ENCODE data around the gene GRM7. TPM values are rescaled to one million over a fixed set of nuclear protein-coding genes. Genes with fewer than 3 reads are reported as not detected.

Gene GRM7
- polyA plus RNA-seq, 4 donors, result 0.01 to 0.30 TPM; not detected in 2

- H3K4me3 ChIP-seq (ENCODE audit: low read depth in 1 of 3, low read length in 3 of 3), result no peak overlapping the region
- FAIRE-seq, result no peak
- no peak for DNase-seq
- H3K9me3 ChIP-seq (ENCODE audit: control insufficient read depth in 2 of 2, insufficient read depth in 1 of 2, low read depth in 1 of 2, low read length in 1 of 2), result no peaks in the 10 kb centered on the region
- no peaks in the 10 kb centered on the region for H3K36me3 ChIP-seq (ENCODE audit: control insufficient read depth in 3 of 3, insufficient read depth in 2 of 3, low read depth in 1 of 3, low read length in 3 of 3)
- no peak overlapping the region for H3K27ac ChIP-seq (ENCODE audit: low read depth in 1 of 3, low read length in 2 of 3)
- H3K4me1 ChIP-seq (ENCODE audit: control insufficient read depth in 3 of 3, insufficient read depth in 2 of 3, low read depth in 1 of 3, low read length in 2 of 3), result no peaks in the 10 kb centered on the region
- no peaks in the 10 kb centered on the region for H3K27me3 ChIP-seq (ENCODE audit: control insufficient read depth in 3 of 3, insufficient read depth in 3 of 3, low read length in 3 of 3)
Measured at GRCh38 chr3:7536510-7536909, 675.6 kb downstream of the GRM7 start.

- Histone ChIP-seq H3K4me3 (ENCODE audit: low read depth in 1 of 3, low read length in 3 of 3) (no peak overlapping the region), H3K9me3 (ENCODE audit: control insufficient read depth in 2 of 2, insufficient read depth in 1 of 2, low read depth in 1 of 2, low read length in 1 of 2) (no peaks in the 10 kb centered on the region), H3K4me1 (ENCODE audit: control insufficient read depth in 3 of 3, insufficient read depth in 2 of 3, low read depth in 1 of 3, low read length in 2 of 3) (no peaks in the 10 kb centered on the region), H3K27me3 (ENCODE audit: control insufficient read depth in 3 of 3, insufficient read depth in 3 of 3, low read length in 3 of 3) (no peaks in the 10 kb centered on the region), H3K27ac (ENCODE audit: low read depth in 1 of 3, low read length in 2 of 3) (no peak overlapping the region), H3K36me3 (ENCODE audit: control insufficient read depth in 3 of 3, insufficient read depth in 2 of 3, low read depth in 1 of 3, low read length in 3 of 3) (no peaks in the 10 kb centered on the region)
- 88 to 96% (median 91%) methylated on average over 1 of the region's 1 CpG for WGBS, 3 donors
- FAIRE-seq (no peak), DNase-seq (no peak)
Measured at GRCh38 chr3:7536921-7537320, 676.0 kb downstream of the GRM7 start.

GRCh38 chr3:7543294-7543880 lies 682.5 kb downstream of the GRM7 start:
- H3K4me3 ChIP-seq (ENCODE audit: low read depth in 1 of 3, low read length in 3 of 3), result no peak overlapping the region
- H3K27me3 ChIP-seq (ENCODE audit: control insufficient read depth in 3 of 3, insufficient read depth in 3 of 3, low read length in 3 of 3), result no peaks in the 10 kb centered on the region
- FAIRE-seq (no peak), DNase-seq (no peak)
- H3K27ac ChIP-seq (ENCODE audit: low read depth in 1 of 3, low read length in 2 of 3), result no peak overlapping the region
- no peaks in the 10 kb centered on the region for H3K4me1 ChIP-seq (ENCODE audit: control insufficient read depth in 3 of 3, insufficient read depth in 2 of 3, low read depth in 1 of 3, low read length in 2 of 3)
- WGBS, 3 donors, result 36 to 56% (median 41%) methylated on average over 5 of the region's 5 CpGs
- no peaks in the 10 kb centered on the region for H3K36me3 ChIP-seq (ENCODE audit: control insufficient read depth in 3 of 3, insufficient read depth in 2 of 3, low read depth in 1 of 3, low read length in 3 of 3)
- no peaks in the 10 kb centered on the region for H3K9me3 ChIP-seq (ENCODE audit: control insufficient read depth in 2 of 2, insufficient read depth in 1 of 2, low read depth in 1 of 2, low read length in 1 of 2)

GRCh38 chr3:7545334-7545733 lies 684.4 kb downstream of the GRM7 start:
- Histone ChIP-seq H3K9me3 (ENCODE audit: control insufficient read depth in 2 of 2, insufficient read depth in 1 of 2, low read depth in 1 of 2, low read length in 1 of 2) (no peaks in the 10 kb centered on the region), H3K4me1 (ENCODE audit: control insufficient read depth in 3 of 3, insufficient read depth in 2 of 3, low read depth in 1 of 3, low read length in 2 of 3) (no peaks in the 10 kb centered on the region), H3K4me3 (ENCODE audit: low read depth in 1 of 3, low read length in 3 of 3) (no peak overlapping the region), H3K27me3 (ENCODE audit: control insufficient read depth in 3 of 3, insufficient read depth in 3 of 3, low read length in 3 of 3) (no peaks in the 10 kb centered on the region), H3K36me3 (ENCODE audit: control insufficient read depth in 3 of 3, insufficient read depth in 2 of 3, low read depth in 1 of 3, low read length in 3 of 3) (no peaks in the 10 kb centered on the region), H3K27ac (ENCODE audit: low read depth in 1 of 3, low read length in 2 of 3) (no peak overlapping the region)
- 84 to 87% (median 86%) methylated on average over 3 of the region's 3 CpGs for WGBS, 3 donors
- FAIRE-seq (no peak), DNase-seq (no peak)

GRCh38 chr3:7546253-7546652 lies 685.3 kb downstream of the GRM7 start:
- no peaks in the 10 kb centered on the region for H3K9me3 ChIP-seq (ENCODE audit: control insufficient read depth in 2 of 2, insufficient read depth in 1 of 2, low read depth in 1 of 2, low read length in 1 of 2)
- H3K36me3 ChIP-seq (ENCODE audit: control insufficient read depth in 3 of 3, insufficient read depth in 2 of 3, low read depth in 1 of 3, low read length in 3 of 3), result no peaks in the 10 kb centered on the region
- no peaks in the 10 kb centered on the region for H3K27me3 ChIP-seq (ENCODE audit: control insufficient read depth in 3 of 3, insufficient read depth in 3 of 3, low read length in 3 of 3)
- FAIRE-seq, result no peak
- H3K4me3 ChIP-seq (ENCODE audit: low read depth in 1 of 3, low read length in 3 of 3), result no peak overlapping the region
- peak in 1 of 2 donors; percentile 22 for DNase-seq
- H3K27ac ChIP-seq (ENCODE audit: low read depth in 1 of 3, low read length in 2 of 3), result no peak overlapping the region
- whole genome bisulfite sequencing, 3 donors, result 62 to 72% (median 66%) methylated on average over 4 of the region's 4 CpGs
- no peaks in the 10 kb centered on the region for H3K4me1 ChIP-seq (ENCODE audit: control insufficient read depth in 3 of 3, insufficient read depth in 2 of 3, low read depth in 1 of 3, low read length in 2 of 3)

- no peaks in the 10 kb centered on the region for H3K36me3 ChIP-seq (ENCODE audit: control insufficient read depth in 3 of 3, insufficient read depth in 2 of 3, low read depth in 1 of 3, low read length in 3 of 3)
- no peak for DNase-seq
- H3K9me3 ChIP-seq (ENCODE audit: control insufficient read depth in 2 of 2, insufficient read depth in 1 of 2, low read depth in 1 of 2, low read length in 1 of 2), result peaks cover 0 to 11% of the 10 kb centered on the region in 2 donors
- no peak overlapping the region for H3K4me3 ChIP-seq (ENCODE audit: low read depth in 1 of 3, low read length in 3 of 3)
- 63 to 78% (median 73%) methylated on average over 1 of the region's 1 CpG for WGBS, 3 donors
- no peak for FAIRE-seq
- H3K27me3 ChIP-seq (ENCODE audit: control insufficient read depth in 3 of 3, insufficient read depth in 3 of 3, low read length in 3 of 3), result no peaks in the 10 kb centered on the region
- H3K27ac ChIP-seq (ENCODE audit: low read depth in 1 of 3, low read length in 2 of 3), result no peak overlapping the region
- no peaks in the 10 kb centered on the region for H3K4me1 ChIP-seq (ENCODE audit: control insufficient read depth in 3 of 3, insufficient read depth in 2 of 3, low read depth in 1 of 3, low read length in 2 of 3)
Measured at GRCh38 chr3:7547826-7548225, 686.9 kb downstream of the GRM7 start.

GRCh38 chr3:7562892-7563291 lies 702.0 kb downstream of the GRM7 start:
- peaks cover 0 to 2% (median 0%) of the 10 kb centered on the region in 3 donors for H3K27me3 ChIP-seq (ENCODE audit: control insufficient read depth in 3 of 3, insufficient read depth in 3 of 3, low read length in 3 of 3)
- H3K4me1 ChIP-seq (ENCODE audit: control insufficient read depth in 3 of 3, insufficient read depth in 2 of 3, low read depth in 1 of 3, low read length in 2 of 3), result no peaks in the 10 kb centered on the region
- H3K36me3 ChIP-seq (ENCODE audit: control insufficient read depth in 3 of 3, insufficient read depth in 2 of 3, low read depth in 1 of 3, low read length in 3 of 3), result no peaks in the 10 kb centered on the region
- FAIRE-seq, result no peak
- DNase-seq, result no peak
- H3K27ac ChIP-seq (ENCODE audit: low read depth in 1 of 3, low read length in 2 of 3), result no peak overlapping the region
- H3K4me3 ChIP-seq (ENCODE audit: low read depth in 1 of 3, low read length in 3 of 3), result no peak overlapping the region
- WGBS, 3 donors, result 44 to 97% (median 96%) methylated on average over 1 of the region's 1 CpG
- no peaks in the 10 kb centered on the region for H3K9me3 ChIP-seq (ENCODE audit: control insufficient read depth in 2 of 2, insufficient read depth in 1 of 2, low read depth in 1 of 2, low read length in 1 of 2)

- Histone ChIP-seq H3K27me3 (ENCODE audit: control insufficient read depth in 3 of 3, insufficient read depth in 3 of 3, low read length in 3 of 3) (peaks cover 0 to 2% (median 0%) of the 10 kb centered on the region in 3 donors), H3K27ac (ENCODE audit: low read depth in 1 of 3, low read length in 2 of 3) (no peak overlapping the region), H3K36me3 (ENCODE audit: control insufficient read depth in 3 of 3, insufficient read depth in 2 of 3, low read depth in 1 of 3, low read length in 3 of 3) (no peaks in the 10 kb centered on the region), H3K4me1 (ENCODE audit: control insufficient read depth in 3 of 3, insufficient read depth in 2 of 3, low read depth in 1 of 3, low read length in 2 of 3) (no peaks in the 10 kb centered on the region), H3K4me3 (ENCODE audit: low read depth in 1 of 3, low read length in 3 of 3) (no peak overlapping the region), H3K9me3 (ENCODE audit: control insufficient read depth in 2 of 2, insufficient read depth in 1 of 2, low read depth in 1 of 2, low read length in 1 of 2) (peaks cover 0 to 10% of the 10 kb centered on the region in 2 donors)
- no peak for FAIRE-seq
- WGBS, 3 donors, result 80 to 86% (median 84%) methylated on average over 2 of the region's 2 CpGs
- DNase-seq, result no peak
Measured at GRCh38 chr3:7565574-7565973, 704.7 kb downstream of the GRM7 start.

- FAIRE-seq, result no peak
- Histone ChIP-seq H3K36me3 (ENCODE audit: control insufficient read depth in 3 of 3, insufficient read depth in 2 of 3, low read depth in 1 of 3, low read length in 3 of 3) (no peaks in the 10 kb centered on the region), H3K9me3 (ENCODE audit: control insufficient read depth in 2 of 2, insufficient read depth in 1 of 2, low read depth in 1 of 2, low read length in 1 of 2) (peaks cover 0 to 10% of the 10 kb centered on the region in 2 donors), H3K27ac (ENCODE audit: low read depth in 1 of 3, low read length in 2 of 3) (no peak overlapping the region), H3K27me3 (ENCODE audit: control insufficient read depth in 3 of 3, insufficient read depth in 3 of 3, low read length in 3 of 3) (peaks cover 0 to 2% (median 0%) of the 10 kb centered on the region in 3 donors), H3K4me3 (ENCODE audit: low read depth in 1 of 3, low read length in 3 of 3) (no peak overlapping the region), H3K4me1 (ENCODE audit: control insufficient read depth in 3 of 3, insufficient read depth in 2 of 3, low read depth in 1 of 3, low read length in 2 of 3) (no peaks in the 10 kb centered on the region)
- no peak for DNase-seq
Measured at GRCh38 chr3:7567160-7567559, 706.2 kb downstream of the GRM7 start.
